ENCODE measurements around the gene GPNMB.

Gene GPNMB

DNA sequence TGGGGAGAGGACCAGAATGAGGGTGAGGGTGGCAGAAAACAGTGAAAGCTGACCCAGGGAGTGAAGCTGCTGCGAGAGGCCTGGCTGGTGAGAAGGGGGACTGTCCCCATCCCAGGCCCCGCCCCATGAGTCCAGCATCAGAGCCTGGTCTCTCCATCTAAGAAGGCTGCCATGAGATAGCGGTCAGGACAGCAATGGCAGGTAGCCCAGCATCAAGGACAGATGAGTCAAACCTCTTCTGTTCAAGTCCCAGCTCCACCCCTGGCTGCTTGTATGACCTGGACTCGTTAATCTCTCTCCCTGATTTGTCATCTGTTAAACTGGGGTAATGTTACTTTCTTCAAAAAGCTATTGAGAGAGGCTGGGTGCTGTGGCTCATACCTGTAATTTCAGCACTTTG lies 22.2 kb downstream of the GPNMB start:
- DNase-seq (ENCODE audit: low read depth in 4 of 4, low spot score in 1 of 4), result no peak

DNA sequence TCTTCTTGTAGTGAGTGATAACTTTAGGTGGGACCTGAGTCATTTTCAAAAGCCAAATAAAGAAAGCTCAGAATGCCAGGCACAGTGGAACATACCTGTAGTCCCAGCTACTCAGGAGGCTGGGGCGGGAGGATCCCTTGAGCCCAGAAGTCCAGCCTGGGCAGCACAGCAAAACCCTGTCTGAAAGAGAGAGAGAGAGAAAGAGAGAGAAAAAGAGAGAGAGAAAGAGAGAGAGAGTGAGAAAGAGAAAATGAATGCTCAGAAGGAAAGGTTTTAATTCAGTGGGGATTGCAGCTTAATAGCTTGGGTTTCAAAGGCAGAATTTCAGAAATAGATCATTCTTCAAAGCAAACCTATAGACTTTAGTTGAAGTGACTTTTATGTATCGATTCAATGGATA lies 25.7 kb downstream of the GPNMB start:
- DNase-seq (ENCODE audit: low read depth in 4 of 4, low spot score in 1 of 4), result no peak

DNA sequence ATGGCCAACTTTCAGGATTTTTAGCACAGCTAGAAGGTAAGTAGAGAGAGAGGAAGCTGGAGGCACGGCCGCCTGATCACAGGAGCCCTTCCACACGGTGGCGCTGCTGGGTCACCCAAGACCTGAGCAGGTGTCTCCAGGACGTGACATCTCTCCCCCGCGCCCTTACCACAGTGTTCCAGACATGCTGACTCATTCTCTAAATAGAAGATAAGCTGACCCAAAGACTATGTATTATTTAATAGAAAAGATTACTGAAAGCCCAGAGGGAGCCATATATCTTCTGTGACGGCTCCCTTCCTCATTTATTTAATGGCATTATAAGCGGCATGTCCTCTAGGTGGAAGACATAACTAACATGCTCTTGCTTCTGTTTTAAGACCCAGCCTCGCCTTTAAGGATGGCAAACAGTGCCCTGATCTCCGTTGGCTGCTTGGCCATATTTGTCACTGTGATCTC lies 26.6 kb downstream of the GPNMB start:
- DNase-seq (ENCODE audit: low read depth in 4 of 4, low spot score in 1 of 4), result peak; percentile 80 to 89 (median 86)

DNA sequence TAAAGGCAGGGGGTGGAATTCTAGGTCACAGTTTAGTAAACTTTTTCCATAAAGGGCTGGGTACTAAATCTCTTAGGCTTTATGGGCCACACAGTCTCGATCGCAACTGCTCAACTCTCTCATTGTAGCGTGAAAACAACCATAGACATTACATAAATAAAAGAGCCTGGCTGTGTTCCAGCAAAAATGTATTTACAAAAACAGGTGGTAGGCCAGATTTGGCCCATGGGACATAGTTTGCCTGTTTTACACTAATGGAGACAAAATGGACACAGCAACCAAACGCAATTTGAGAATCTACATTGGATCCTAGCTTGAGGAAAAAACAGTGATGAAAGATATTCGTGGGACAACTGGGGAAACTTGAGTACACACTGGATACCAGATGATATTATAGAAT lies 29.3 kb downstream of the GPNMB start:
- DNase-seq (ENCODE audit: low read depth in 4 of 4, low spot score in 1 of 4), result no peak

DNA sequence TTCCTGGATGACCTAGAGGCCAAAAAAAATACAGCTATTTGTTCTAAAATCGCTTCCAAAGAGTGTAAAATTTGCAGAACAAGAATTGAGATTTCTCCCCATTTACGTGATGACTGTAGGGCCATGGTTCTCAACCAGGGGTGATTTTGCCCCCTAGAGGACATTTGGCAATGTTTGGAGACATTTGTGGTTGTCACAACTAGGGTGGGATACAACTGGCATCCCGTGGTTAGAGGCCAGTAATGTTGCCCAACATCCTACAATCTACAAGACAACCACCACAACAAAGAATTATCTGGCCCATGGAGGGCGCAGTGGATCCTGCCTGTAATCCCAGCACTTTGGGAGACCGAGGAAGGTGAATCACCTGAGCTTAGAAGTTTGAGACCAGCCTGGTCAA lies 29.8 kb downstream of the GPNMB start:
- no peak for DNase-seq (ENCODE audit: low read depth in 4 of 4, low spot score in 1 of 4)

DNA sequence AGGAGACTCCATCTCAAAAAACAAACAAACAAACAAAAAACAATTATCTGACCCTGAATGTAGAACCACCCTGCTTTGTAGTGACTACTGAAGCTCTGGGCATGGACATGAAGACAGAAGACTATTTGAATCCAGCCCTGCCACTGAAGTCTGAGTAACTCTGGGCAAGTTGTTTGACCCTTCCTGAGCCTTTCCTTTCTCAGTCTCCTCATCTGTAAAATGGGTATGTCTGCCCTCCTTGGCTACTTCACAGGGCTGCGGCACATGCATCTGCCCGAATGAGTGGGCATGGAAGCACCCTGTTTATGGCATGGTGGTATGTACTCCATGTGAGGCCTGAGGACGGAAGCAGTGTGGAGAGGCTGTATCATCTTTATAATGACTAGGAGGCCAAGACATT lies 30.4 kb downstream of the GPNMB start:
- no peak for DNase-seq (ENCODE audit: low read depth in 4 of 4, low spot score in 1 of 4)

DNA sequence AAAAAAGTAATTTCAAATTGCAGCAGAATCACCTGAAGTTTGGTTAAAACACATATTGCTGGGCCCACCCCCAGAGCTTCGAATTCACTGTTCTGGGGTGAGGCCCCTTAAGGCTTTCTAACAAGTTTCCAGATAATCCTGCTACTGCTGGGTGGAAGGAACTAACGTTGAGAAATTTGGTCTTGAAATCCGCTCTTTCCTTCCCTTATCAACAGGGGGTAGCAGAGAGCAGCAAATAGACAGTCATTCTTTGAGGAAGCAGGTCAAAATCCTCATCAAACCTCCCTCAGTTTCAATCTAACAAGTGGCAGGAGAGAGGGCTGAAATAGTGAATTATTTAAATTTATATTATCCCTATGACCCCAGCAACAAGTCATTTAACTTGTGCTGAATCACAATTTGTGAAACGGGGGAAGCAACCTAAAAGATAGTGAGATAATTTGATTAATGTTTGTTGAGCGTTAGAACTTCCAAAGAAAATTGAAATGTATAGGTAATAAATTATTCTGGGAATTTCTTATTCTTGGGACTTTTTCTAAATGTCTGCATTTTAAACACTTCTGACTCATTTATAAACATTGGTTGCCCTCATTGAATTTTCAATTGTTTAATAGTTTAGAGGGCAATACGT lies 30.9 kb downstream of the GPNMB start:
- DNase-seq (ENCODE audit: low read depth in 4 of 4, low spot score in 1 of 4), result no peak

DNA sequence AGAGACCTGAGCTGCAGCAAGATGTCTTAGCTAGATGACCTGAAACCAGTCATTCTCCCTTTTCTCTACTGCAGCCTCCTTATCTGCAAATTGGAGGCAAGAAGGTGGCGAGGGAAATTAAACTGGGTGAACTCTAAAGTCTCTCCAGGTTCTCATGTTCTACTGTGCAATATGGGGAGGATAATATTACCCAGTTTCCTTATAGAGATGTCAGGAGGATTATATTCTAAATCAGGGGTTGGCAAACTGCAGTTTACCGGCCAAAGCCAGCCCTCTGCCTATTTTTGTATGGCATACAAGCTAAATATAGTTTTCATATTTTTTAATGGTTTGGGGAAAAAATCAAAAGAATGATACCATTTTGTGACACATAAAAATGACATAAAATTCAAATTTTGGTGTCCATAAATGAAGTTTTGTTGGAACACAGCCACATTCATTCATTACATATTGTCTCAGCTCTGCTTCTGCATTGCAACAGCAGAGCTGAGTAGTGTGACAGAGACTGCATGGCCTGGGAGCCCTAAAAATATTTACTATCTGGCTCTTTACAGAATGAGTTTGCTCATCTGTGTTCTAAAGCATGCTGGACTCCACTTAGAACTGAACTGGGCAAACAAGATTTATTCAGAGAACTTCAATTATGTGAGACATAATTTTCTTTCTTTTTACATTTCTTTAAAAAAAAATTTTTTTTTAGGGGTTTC lies 33.4 kb downstream of the GPNMB start:
- DNase-seq (ENCODE audit: low read depth in 4 of 4, low spot score in 1 of 4), result no peak

DNA sequence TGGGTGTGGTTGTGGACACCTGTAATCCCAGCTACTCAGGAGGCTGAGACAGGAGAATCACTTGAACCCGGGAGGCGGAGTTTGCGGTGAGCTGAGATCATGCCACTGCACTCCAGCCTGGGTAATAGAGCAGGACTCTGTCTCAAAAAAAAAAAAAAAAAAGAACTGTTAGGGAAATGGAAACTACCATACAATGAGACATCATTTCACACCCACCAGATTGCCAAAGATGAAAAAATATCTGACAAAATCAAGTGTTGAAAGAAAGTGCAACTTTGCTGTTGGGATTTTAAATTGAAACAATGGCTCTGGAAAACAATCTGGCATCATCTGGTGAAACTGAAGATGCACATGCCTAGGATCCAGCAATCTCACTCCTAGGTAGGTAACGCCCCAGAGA lies 36.5 kb downstream of the GPNMB start:
- DNase-seq (ENCODE audit: low read depth in 4 of 4, low spot score in 1 of 4), result no peak

DNA sequence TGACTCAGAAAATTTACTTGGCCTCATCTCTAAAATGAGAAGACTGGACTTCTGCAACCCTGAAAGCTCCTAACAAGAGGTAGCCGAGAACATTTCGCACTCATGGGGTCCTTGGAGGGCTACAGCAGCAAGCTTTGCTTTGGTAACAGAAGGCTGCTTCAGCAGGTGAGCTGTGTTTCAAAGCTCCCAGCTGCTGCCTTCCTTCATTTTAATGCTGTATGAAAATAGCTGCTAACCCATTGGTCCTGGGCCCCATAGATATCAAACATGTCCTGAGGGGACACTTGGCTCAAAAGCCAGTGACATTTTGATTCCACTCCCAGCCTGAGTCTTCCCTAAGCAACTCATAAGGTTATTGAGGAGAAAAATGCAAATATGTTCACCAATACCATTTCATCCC lies 38.3 kb downstream of the GPNMB start:
- DNase-seq (ENCODE audit: low read depth in 4 of 4, low spot score in 1 of 4), result no peak

DNA sequence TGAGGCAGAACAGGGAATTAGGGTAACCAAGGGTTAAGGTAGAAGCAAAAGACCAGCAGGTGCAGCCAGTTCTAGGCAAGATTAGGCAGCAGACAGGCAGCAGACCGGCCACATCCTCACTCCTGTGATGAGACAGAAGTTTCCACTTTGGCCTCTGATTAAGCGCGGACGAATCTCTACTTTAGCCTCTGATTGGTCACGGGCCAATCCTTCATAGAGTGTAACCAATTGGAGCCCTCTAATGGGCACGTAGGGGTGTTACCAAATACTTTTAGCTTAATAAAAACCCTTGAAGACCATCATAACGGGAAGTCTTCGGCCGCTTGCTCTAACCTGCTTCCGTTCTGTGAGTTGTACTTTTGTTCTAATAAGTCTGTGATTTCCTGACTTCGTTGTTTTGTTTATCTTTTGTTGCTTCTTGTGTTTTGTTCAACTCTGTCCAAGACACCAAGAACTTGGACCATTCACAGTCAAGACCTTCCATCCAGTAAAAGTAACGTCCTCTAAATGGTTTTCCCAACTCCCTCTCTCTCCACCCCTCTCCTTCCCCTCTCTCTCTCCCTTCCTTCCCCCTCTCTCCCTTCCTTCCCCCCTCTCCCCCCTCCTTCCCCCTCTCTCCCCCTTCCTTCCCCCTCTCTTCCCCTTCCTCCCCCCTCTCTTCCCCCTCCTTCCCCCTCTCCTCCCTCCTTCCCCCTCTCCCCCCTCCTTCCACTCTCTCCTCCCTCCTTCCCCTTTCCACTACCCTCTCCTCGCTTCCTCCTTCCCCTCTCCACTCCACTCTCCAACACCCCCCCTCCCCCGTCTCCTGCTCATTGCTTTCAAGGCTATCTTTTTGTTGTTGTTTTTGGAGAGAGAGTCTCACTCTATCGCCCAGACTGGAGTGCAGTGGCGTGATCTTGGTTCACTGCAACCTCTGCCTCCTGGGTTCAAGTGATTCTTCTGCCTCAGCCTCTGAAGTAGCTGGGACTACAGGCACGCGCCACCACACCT lies 39.4 kb downstream of the GPNMB start:
- DNase-seq (ENCODE audit: low read depth in 4 of 4, low spot score in 1 of 4), result no peak

DNA sequence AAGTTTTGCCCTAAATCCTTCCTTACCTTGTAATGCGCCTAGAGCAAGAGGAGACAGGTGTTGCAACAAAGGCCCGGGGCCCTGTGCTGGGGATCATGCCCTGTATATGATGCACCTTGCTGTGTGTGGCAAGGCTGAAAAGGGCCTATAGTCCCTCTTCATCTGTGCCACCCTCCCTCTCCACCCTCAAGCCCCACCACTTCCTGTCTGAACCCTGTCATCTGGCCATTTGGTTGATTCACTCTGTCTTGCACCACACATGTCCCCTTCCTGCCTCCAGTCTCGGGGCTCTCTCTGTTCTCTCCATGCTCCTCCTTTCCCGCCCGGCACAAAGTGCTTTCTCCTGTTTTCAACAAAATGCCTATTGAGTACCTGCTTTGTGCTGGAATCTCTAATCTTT lies 41.0 kb downstream of the GPNMB start:
- DNase-seq (ENCODE audit: low read depth in 4 of 4, low spot score in 1 of 4), result no peak

DNA sequence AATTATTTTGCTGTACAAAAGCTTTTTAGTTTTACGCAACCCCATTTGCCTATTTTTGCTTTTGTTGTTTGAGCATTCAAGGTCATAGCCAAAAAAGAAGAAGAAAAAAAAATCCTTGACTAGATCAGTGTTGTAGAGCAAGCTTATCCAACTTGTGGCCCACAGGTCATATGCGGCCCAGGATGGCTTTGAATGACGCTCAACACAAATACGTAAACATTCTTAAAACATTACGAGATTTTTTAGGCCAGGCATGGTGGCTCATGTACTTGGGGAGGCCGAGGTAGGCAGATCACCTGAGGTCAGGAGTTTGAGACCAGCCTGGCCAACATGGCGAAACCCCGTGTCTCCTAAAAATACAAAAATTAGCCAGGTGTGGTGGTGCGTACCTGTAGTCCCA lies 44.4 kb downstream of the GPNMB start:
- no peak for DNase-seq (ENCODE audit: low read depth in 4 of 4, low spot score in 1 of 4)

DNA sequence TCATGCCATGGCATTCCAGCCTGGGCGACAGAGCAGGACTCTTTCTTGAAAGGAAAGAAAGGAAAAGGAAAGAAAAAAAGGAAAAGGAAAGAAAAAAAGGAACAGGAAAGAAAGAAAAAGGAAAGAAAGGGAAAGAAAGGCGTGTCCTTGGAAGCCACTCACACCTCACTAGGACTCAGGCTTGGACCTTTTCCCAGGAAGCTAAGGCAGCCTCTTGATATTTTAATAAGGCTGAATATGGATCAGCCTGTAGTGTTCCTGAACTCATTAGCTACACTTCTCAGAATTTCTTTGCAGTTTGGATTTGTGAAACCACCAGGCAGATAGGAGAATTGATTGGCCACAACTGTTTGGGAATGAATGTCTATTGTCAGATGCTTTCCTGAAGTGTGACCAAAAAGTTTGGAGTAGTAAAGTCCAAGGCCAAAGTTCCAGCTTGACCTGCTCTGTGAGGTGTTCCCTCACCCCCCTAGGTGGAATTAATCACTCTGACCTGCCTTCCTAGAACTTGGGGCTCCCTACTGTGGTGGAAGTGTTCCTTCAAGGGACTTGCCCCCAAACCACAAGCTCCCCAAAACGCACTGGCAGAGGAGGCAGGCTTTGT lies 45.5 kb downstream of the GPNMB start:
- no peak for DNase-seq (ENCODE audit: low read depth in 4 of 4, low spot score in 1 of 4)

DNA sequence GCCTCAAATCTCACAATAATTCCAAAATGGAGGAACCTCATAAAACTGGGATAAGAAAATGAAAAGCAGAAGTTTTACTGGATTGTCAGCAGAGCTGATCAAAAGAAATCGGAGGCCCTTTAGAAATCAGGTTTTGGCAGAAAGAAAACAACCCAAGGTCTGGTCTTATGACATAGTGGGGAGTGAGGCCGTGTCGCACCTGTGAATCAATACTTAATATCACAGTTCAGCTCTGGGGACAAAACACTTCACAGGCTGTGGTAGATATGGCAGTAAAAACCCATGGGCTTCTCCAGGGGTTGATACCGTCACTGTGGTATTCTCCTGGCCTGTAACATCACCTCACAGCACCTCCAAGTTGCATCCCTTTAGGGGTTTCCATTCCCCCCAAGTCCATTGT lies 46.0 kb downstream of the GPNMB start:
- no peak for DNase-seq (ENCODE audit: low read depth in 4 of 4, low spot score in 1 of 4)

DNA sequence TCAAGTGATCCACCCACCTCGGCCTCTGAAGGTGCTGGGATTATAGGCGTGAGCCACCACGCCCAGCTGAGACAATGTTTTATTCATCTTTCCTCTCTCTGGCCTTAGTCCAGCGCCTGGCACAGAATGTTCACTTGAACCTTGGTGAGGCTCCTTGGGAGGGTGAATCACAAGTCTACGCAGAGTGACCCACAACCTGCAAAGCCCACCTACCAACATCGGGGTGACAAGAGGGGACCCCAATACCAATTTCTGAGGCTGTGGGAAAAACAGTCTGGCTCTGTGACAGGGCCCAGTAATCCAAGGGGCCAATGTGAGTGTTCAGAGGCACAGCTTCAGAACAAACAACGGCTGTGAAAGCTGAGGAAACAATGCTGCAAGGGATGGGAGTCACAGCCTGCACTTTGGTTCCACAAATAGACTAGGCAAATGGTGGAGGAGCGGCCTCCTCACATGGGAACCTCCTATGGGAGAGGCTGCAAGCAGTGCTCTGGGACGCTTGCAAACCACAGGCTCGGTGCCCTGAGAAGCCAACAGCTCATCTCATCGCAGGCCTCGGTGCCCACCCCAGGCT lies 47.0 kb downstream of the GPNMB start:
- no peak for DNase-seq (ENCODE audit: low read depth in 4 of 4, low spot score in 1 of 4)

DNA sequence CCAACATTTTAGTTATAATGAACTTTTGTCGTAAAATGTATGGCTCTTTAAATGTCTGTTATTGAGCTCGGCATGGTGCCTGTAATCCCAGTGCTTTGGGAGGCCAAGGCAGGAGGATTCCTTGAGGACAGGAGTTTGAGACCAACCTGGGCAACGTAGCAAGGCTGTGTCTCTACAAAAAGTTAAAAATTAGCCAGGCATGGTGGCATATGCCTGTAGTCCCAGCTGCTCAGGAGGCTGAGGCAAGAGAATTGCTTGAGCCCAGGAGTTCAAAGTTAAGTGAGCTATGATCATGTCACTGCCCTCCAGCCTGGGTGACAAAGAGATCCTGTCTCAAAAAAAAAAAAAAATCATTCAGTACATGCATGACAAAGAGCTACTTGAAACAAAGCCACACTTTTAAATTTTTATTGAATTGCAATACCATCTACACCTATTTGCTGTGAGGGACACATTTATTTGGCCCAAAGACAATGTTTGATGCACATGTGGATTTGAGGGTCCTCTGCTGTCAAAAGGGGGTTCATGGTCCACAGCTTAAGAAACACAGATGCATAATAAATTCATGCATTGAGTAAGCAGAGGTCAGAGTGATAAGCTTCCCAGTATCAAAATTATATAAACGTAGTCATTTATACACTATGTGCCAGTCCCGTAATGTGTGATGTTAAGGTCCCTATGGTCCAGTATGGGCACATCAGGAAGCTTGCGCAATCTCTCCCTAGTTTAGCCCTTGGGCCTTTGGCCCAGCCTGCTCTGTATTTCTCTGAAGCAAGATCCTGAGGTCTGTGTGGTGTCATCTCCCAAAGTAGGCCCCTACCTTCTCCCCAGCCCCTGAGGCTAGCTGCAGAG lies 48.2 kb downstream of the GPNMB start:
- DNase-seq (ENCODE audit: low read depth in 4 of 4, low spot score in 1 of 4), result no peak

DNA sequence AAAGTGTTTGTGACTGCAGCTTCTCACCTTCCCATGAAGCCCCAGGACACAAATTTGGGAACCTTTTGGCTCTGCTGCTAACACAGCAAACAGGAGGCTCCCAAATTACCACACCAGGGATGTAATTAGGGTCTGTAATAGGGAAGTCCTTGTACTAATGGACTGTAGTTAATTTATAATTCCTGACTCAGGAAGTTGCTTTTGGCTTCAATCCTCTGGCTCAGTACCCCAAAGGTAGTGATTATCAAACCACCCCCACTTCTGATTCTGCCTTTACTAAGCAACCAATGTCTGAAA lies 48.8 kb downstream of the GPNMB start:
- DNase-seq (ENCODE audit: low read depth in 4 of 4, low spot score in 1 of 4), result no peak

DNA sequence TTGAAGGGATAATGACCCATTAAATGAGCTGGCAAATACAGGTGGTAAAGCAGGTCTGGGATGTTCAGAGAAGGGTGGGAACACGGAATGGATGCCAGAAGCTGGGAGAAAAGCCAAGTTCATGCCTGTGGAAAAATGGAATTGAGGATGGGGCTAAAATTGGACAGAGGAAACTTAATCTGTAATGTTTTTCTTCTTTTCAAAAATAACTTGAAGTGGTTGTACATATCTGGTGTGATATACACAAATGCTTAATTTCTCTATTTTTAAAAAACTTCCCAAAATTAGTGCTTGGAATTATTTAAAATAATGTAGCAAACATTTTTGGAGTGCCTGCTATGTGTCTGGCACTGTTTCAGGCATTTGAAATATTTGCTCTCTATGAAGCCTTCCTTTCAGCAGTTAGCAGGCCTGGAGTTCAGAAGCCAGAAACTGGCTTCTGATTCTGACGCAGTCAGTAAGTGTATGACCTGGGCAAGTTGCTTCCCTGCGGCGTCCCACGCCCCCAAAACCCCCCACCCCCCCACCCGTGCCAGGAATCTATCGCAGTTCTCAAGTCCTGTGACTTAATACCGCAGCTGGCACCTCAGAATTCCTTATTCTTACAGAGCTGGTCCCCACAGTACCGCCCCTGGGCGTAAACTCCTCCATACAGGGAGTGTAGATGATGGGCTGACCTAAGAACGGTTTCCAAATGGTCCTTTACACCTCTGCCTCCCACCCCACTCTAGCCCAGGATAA lies 51.7 kb downstream of the GPNMB start:
- DNase-seq (ENCODE audit: low read depth in 4 of 4, low spot score in 1 of 4), result no peak
